ENCODE results near the gene SLIT3.

Gene SLIT3

DNA sequence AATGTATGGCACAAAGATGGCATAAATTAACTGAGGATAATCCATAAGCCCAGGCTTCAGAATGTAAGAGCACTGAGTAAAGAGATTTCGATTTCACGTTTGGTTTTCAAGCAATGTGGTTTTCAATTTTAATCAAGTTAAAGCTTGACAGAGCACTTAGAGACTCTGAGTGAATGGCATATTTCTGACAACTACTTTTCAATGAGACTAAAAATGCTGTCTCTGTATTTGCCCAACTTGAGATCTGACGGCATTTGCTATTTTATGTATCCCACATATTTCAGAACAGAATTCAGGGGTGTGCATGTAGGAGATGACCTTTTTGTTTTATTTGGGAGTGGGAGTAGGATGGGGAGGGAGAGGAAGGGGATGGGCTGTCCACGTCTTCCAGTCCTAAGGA lies 441.5 kb downstream of the SLIT3 start:
- TF ChIP-seq GATA1 (IDR thresholded peaks at IDR 0.05; ENCODE audit: low read depth, low read length) (no peak), POLR2A (IDR thresholded peaks at IDR 0.05; ENCODE audit: low read length) (no peak)
- peak in 1 of 2 experiments; percentile 35 for DNase-seq

- no peak for TF ChIP-seq POLR2A (IDR thresholded peaks at IDR 0.05; ENCODE audit: low read length)
- no peak for TF ChIP-seq GATA1 (IDR thresholded peaks at IDR 0.05; ENCODE audit: low read depth, low read length)
- DNase-seq: no peak
These were observed 441.9 kb downstream of the SLIT3 start for GRCh38 chr5:168858994-168859393.

GRCh38 chr5:168858371-168858770 lies 442.6 kb downstream of the SLIT3 start:
- TF ChIP-seq GATA1 (IDR thresholded peaks at IDR 0.05; ENCODE audit: low read depth, low read length): no peak
- DNase-seq: peak in 1 of 2 experiments; percentile 13

- TF ChIP-seq POLR2A (IDR thresholded peaks at IDR 0.05; ENCODE audit: low read length): no peak
- TF ChIP-seq GATA1 (IDR thresholded peaks at IDR 0.05; ENCODE audit: low read depth, low read length): no peak
- no peak for DNase-seq
These were observed 447.0 kb downstream of the SLIT3 start for GRCh38 chr5:168853972-168854371.

GRCh38 chr5:168852329-168852728 lies 448.6 kb downstream of the SLIT3 start:
- no peak for TF ChIP-seq GATA1 (IDR thresholded peaks at IDR 0.05; ENCODE audit: low read depth, low read length)
- TF ChIP-seq POLR2A (IDR thresholded peaks at IDR 0.05; ENCODE audit: low read length): no peak
- DNase-seq: peak; percentile 32 to 56

DNA sequence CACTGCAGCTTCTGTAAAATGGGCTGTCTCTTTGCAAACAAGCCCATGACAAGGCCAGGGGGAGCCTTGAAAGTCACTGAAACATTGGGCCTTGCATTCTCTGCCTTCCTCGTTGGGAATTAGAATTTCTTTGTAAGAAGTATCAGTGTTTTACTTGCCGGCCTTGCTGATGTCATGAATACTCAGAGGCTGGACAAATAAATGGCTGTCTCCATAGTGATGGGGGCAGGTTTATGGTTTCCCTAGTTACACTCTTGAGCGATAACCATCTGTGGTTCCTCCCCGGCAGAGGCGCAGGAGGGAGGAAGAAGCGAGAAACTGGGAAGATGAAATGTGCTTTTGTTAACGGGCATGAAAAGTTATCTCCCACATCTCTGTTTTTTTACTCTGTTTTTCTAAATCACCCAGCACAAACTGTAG lies 449.0 kb downstream of the SLIT3 start:
- TF ChIP-seq GATA1 (IDR thresholded peaks at IDR 0.05; ENCODE audit: low read depth, low read length): no peak
- TF ChIP-seq POLR2A (IDR thresholded peaks at IDR 0.05; ENCODE audit: low read length): peak; percentile 58
- peak; percentile 88 to 89 for DNase-seq

DNA sequence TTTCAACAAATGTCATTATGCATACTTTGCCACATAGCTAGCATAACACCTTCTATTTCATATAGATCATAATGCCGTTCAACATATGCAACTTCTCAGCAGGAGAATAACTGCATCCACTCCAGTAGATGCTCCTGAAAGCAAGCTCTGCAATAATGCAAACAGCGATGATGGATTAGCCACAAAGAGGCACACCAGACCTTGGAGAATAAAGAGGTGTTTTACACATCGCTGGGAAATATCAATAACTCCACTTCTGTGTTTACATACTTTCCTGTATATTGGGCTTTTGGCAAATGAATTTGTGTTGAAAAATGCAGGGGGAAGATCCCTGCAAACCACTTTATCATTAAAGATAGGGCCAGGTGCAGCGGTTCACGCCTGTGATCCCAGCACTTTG lies 450.3 kb downstream of the SLIT3 start:
- TF ChIP-seq GATA1 (IDR thresholded peaks at IDR 0.05; ENCODE audit: low read depth, low read length) (no peak), POLR2A (IDR thresholded peaks at IDR 0.05; ENCODE audit: low read length) (no peak)
- no peak for DNase-seq

DNA sequence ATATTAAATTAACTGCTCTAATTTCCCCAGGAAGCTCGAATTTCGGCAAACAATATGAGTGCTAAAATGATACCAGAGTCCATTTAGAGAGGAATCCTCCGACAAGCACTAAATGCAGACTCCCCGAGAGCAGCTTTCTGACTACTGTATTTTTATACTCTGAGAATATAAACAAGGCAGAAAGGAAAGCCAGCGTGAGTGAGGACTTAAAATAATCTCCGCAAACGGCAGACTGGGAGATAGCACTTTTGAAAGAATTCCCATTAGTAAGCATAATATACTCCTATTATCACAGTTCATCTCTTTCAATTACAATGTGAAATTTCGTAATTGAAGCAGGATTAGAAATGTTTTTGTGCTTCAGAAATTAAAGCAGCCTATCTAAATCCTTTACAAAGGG lies 452.4 kb downstream of the SLIT3 start:
- DNase-seq: no peak
- TF ChIP-seq GATA1 (IDR thresholded peaks at IDR 0.05; ENCODE audit: low read depth, low read length) (no peak), POLR2A (IDR thresholded peaks at IDR 0.05; ENCODE audit: low read length) (no peak)

DNA sequence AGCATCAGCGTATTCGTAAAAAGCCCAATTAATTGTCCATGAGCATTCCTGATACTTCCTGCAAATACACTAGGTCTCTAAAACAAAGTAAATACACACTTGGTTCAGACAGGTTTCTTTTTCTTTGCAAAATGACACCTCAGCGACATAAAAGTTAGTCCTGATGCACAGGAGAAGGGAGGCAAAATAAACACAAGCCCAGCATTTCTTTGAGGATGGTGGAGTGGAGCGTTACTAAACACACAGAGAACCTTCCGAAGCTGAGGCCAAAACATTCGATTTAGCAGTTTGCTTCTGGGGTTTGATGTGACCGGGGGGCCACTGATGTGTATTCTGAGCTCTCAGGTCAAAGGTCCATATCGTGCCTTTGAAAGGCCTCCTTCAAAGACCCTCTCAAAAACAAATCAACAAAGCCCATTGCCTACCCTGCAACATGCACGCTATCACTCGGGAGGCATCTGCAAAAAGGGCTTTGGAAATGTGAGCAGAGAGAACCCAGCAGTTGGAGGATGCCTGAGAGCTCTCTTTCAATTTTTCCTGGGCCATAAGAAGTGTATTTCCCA lies 453.3 kb downstream of the SLIT3 start:
- TF ChIP-seq POLR2A (IDR thresholded peaks at IDR 0.05; ENCODE audit: low read length) (no peak), GATA1 (IDR thresholded peaks at IDR 0.05; ENCODE audit: low read depth, low read length) (no peak)
- DNase-seq: no peak

DNA sequence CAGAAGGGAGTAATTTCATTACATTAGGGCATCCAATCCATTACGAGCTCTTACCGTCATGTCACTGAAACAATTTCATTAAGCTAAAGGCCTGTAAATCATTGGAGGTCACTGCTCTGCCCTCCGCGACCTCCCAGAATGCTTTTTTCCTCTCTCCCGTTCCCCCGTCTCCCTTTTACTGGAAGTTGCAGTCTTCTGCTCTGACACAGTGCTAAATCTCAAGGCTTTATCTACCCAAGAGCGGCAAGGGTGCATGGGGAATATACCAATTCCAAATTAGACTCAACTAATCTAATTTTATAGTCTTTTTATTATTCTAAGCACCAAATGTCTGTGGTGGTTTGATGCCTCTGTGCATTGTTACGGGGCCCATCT lies 456.0 kb downstream of the SLIT3 start:
- no peak for DNase-seq
- TF ChIP-seq GATA1 (IDR thresholded peaks at IDR 0.05; ENCODE audit: low read depth, low read length) (no peak), POLR2A (IDR thresholded peaks at IDR 0.05; ENCODE audit: low read length) (no peak)

DNA sequence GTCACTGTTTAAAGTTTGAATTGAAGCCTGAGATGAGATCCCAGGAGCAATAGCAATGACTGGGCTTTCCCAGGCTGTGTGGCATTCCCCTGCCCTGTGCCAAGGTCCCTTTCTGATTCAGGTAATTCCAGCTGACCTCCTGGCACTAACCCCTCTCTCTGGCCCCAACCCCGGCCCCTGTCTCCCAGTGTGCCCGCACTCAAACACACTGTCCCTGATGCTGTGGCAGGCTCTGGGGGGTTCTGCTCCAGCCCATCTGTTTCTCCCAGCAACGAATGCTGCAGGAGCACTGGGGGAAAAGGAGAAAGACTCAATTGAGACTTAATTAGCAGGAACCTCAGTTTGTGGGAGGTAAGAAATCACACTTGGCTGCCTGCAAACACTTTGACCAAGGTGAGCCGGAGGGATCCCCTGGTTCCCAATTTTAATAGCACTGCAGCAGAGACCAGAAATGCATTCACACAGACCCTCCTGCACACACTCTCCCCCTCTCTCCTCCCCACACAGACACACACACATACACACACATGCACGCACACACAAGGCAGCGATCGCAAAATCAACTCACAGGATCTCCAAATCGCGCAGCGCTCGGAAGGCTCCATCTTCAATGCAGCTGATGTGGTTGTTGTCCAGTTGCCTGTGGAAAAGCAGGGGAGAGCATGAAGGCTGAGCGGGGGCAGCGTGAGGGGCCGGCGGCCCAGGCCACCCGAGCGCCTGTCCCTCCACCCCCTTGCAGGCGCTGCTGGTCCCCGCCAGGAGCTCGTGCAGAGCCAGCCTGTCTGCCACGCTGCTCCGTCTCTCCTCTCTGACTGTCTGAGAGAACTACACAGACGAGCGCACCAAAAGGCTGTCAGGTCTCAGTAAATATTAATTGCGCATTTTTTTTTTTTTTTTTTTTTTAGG lies 456.7 kb downstream of the SLIT3 start:
- no peak for DNase-seq
- TF ChIP-seq POLR2A (IDR thresholded peaks at IDR 0.05; ENCODE audit: low read length) (no peak), GATA1 (IDR thresholded peaks at IDR 0.05; ENCODE audit: low read depth, low read length) (no peak)

DNA sequence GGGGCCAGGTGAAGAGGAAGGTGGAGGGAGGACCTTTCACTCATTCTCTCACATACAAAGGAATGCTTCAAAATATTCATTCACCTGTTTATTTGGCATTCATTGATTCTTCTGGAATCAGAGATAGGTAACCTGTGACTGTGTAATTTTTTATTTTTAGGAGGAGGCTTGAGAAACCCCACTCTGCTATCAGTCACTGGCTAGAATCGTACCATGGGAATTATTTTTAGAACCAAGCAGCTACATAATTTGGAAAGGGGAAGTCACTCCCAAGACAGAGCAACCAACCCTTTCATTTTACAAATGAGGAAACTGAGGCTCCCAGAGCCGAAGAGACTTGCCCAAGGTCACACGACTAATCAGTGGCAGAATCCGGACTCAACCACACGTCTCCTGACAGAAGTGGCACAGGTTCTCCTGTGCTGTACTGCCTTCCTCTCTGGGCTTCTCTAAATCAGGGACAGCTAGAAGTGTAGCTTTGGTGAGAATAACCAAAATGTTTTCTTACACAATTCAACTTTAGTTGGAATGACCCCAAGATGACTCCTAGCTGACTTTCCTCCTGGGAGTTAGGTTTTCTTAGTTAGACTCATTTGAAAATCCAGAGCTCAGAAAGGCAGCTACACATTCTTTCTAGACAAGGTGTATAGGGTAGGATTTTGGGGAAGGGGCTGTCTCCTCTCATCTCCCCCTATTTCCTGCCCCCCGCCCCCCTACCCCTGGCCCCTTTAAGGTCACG lies 457.5 kb downstream of the SLIT3 start:
- no peak for TF ChIP-seq POLR2A (IDR thresholded peaks at IDR 0.05; ENCODE audit: low read length)
- no peak for TF ChIP-seq GATA1 (IDR thresholded peaks at IDR 0.05; ENCODE audit: low read depth, low read length)
- no peak for DNase-seq

- TF ChIP-seq GATA1 (IDR thresholded peaks at IDR 0.05; ENCODE audit: low read depth, low read length): no peak
- TF ChIP-seq POLR2A (IDR thresholded peaks at IDR 0.05; ENCODE audit: low read length): no peak
- DNase-seq: no peak
These were observed 458.3 kb downstream of the SLIT3 start for GRCh38 chr5:168842571-168843205.

DNA sequence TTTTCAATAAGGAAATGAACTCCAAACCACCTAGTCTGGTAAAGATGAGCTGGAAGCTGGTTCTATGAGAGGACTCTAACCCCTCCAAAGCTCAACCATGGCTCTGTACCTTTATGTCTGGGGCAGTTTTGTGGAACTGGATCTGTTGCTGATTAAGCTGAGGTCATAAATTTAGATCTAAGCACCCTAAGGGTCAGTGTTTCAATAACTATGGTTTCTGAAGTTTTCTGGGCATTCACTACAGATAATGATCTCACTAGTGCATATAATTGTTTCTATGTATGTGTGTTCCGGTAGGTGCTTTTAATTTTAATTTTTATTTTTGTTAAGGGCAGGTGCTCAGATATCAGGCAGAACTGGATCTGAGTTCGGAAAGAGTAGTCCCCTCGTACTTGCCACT lies 463.1 kb downstream of the SLIT3 start:
- no peak for DNase-seq
- TF ChIP-seq POLR2A (IDR thresholded peaks at IDR 0.05; ENCODE audit: low read length) (no peak), GATA1 (IDR thresholded peaks at IDR 0.05; ENCODE audit: low read depth, low read length) (no peak)

Data from erythroblast (primary cell).